ENCODE data around the gene SERINC5. TPM values are rescaled to one million over a fixed set of nuclear protein-coding genes. Genes with fewer than 3 reads are reported as not detected.
"Not testable (repeated sequence)": the region's sequence is repeated elsewhere in the genome, so short reads cannot be mapped to it uniquely, and the experiment has no call there.

The SERINC5 gene
- total and polyA plus RNA-seq, 9 donors: 13.1 to 23.5 (median 16.7) TPM

DNA sequence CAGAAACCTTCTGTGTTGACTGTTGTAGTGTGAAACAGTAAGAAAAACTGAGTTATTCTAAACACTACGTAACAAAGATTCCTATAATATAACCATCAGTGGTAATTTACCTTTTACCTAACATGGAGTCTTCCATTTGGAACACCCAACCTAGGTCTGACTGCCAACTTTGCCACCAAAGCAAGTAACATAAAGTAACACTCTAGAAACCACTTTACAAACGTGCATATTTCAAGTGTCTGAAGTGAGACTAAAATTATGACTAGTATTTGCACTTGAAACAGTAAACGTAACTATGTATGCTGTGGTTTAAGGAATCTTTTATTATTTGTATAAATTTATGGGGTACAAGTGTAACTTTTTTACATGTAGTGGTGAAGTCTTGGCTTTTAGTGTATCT lies 95.6 kb downstream of the SERINC5 start:
- WGBS (ENCODE audit: insufficient coverage): no CpG with 5 or more reads among the region's 3 CpGs
- Histone ChIP-seq H3K4me1 (ENCODE audit: control insufficient read depth, insufficient read depth, low read length) (no peaks in the 10 kb centered on the region), H3K36me3 (ENCODE audit: control insufficient read depth, insufficient read depth, low read length) (peaks cover 30% of the 10 kb centered on the region), H3K9me3 (replicated peaks; ENCODE audit: control insufficient read depth, low read depth, low read length) (peaks cover 5% of the 10 kb centered on the region), H3K27me3 (ENCODE audit: control insufficient read depth, insufficient read depth, low read length) (no peaks in the 10 kb centered on the region), H3K4me3 (ENCODE audit: low read length) (no peak overlapping the region), H3K27ac (ENCODE audit: low read length) (no peak overlapping the region)
- no peak for DNase-seq

DNA sequence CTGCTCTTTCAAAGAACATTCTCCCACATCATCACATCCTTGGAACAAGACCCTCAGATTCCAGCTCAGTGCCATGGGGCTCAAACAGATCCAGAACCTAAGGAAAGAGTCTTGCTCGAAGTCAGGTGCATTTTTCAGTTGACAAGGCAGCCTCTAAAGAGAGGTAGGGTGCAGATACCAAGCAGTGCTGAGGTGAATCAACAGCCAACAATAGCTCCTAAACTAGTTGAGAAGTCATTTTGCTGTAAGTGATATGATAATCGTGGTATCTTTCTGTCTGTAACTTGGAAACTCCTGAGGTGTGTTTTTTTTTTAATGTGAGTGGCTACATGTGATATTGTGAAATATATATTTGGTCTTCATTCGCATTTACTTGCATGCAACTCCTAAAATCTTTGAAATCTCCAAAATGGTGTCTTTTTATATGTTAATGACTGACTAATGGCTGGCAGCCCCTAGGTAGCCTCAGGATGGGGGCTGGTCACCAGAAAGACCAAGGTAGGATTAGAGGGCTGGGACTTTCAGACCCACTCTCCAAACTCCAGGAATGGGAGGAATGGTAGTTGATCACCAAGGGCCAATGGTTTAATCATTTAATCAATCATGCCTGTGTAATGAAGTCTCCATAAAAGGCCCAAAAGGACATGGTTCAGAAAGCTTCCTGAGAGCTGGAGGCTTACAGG lies 96.6 kb downstream of the SERINC5 start:
- no peak for DNase-seq
- H3K4me1 ChIP-seq (ENCODE audit: control insufficient read depth, insufficient read depth, low read length): no peaks in the 10 kb centered on the region

DNA sequence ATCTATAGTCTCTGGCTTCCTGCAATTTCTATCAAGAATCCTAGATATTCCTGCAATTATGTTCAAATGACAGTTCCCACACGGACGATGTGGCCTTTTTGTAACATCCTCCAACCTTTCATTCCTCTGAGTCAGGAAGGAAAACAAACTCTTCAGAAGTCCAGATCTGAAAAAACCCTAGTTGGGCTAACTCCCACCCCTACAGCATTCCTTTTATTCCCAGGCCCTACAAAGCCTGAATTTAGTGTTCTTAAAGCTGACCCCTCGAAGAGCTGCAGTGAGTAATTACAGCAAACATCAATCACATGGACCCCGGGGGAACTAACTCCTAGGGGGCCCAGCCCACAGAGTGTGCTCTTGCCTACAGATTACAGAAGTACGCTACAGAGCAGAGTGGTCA lies 99.7 kb downstream of the SERINC5 start:
- H3K27me3 ChIP-seq (ENCODE audit: control insufficient read depth, insufficient read depth, low read length): no peaks in the 10 kb centered on the region
- 41% methylated on average over 3 of the region's 5 CpGs for WGBS (ENCODE audit: insufficient coverage)
- H3K27ac ChIP-seq (ENCODE audit: low read length): no peak overlapping the region
- no peak for DNase-seq
- no peaks in the 10 kb centered on the region for H3K9me3 ChIP-seq (replicated peaks; ENCODE audit: control insufficient read depth, low read depth, low read length)
- H3K36me3 ChIP-seq (ENCODE audit: control insufficient read depth, insufficient read depth, low read length): peaks cover 30% of the 10 kb centered on the region
- peaks cover 5% of the 10 kb centered on the region for H3K4me1 ChIP-seq (ENCODE audit: control insufficient read depth, insufficient read depth, low read length)
- no peak overlapping the region for H3K4me3 ChIP-seq (ENCODE audit: low read length)

More for the DNA sequence above, 96.6 kb downstream of the SERINC5 start:
- Histone ChIP-seq H3K4me3 (ENCODE audit: low read length) (no peak overlapping the region), H3K27ac (ENCODE audit: low read length) (no peak overlapping the region), H3K9me3 (replicated peaks; ENCODE audit: control insufficient read depth, low read depth, low read length) (peaks cover 5% of the 10 kb centered on the region), H3K36me3 (ENCODE audit: control insufficient read depth, insufficient read depth, low read length) (peaks cover 34% of the 10 kb centered on the region), H3K27me3 (ENCODE audit: control insufficient read depth, insufficient read depth, low read length) (no peaks in the 10 kb centered on the region)
- WGBS (ENCODE audit: insufficient coverage): 90% methylated on average over 2 of the region's 3 CpGs

DNA sequence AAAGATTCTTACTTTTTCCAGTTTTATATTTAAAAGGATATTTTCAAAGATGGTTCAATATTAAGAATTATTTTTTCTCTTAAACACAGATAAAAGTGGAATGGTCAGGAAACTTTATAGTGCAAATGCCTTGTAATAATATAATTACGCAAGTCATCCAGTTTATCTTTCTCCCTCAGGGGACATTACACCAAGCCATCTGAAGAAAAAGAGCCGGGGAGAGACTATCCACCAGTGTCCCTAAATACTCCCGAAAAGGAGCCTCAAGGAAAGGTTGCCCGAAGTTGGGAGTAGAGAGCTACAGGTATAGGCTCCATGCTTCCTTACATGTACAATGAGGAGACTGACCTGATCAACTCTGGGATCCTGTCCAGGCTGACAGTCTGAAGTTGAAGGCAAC lies 101.1 kb downstream of the SERINC5 start:
- no peak for DNase-seq
- Histone ChIP-seq H3K9me3 (replicated peaks; ENCODE audit: control insufficient read depth, low read depth, low read length) (no peaks in the 10 kb centered on the region), H3K4me3 (ENCODE audit: low read length) (no peak overlapping the region), H3K27ac (ENCODE audit: low read length) (no peak overlapping the region), H3K4me1 (ENCODE audit: control insufficient read depth, insufficient read depth, low read length) (peaks cover 5% of the 10 kb centered on the region), H3K36me3 (ENCODE audit: control insufficient read depth, insufficient read depth, low read length) (peaks cover 29% of the 10 kb centered on the region), H3K27me3 (ENCODE audit: control insufficient read depth, insufficient read depth, low read length) (no peaks in the 10 kb centered on the region)
- no CpG with 5 or more reads among the region's 4 CpGs for WGBS (ENCODE audit: insufficient coverage)

DNA sequence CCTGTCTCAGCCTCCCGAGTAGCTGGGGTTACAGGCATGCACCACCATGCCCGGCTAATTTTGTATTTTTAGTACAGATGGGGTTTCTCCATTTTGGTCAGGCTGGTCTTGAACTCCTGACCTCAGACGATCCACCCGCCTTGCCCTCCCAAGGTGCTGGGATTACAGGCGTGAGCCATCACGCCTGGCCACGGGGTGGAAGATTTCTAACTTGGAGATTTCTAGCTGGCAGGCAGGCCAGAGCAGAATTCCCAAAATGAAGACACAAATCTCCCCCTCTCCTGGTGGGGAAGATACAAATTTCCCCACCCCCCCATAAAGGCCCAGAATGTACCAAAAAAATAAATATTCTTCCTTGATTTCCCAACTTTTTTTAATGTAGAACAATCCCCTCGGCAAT lies 101.6 kb downstream of the SERINC5 start:
- not testable (repeated sequence) for H3K9me3 ChIP-seq (replicated peaks; ENCODE audit: control insufficient read depth, low read depth, low read length); H3K4me1 ChIP-seq (ENCODE audit: control insufficient read depth, insufficient read depth, low read length); DNase-seq; H3K4me3 ChIP-seq (ENCODE audit: low read length); H3K27me3 ChIP-seq (ENCODE audit: control insufficient read depth, insufficient read depth, low read length); H3K27ac ChIP-seq (ENCODE audit: low read length)
- H3K36me3 ChIP-seq (ENCODE audit: control insufficient read depth, insufficient read depth, low read length): peaks cover 31% of the 10 kb centered on the region
- 100% methylated on average over 4 of the region's 8 CpGs for WGBS (ENCODE audit: insufficient coverage)

DNA sequence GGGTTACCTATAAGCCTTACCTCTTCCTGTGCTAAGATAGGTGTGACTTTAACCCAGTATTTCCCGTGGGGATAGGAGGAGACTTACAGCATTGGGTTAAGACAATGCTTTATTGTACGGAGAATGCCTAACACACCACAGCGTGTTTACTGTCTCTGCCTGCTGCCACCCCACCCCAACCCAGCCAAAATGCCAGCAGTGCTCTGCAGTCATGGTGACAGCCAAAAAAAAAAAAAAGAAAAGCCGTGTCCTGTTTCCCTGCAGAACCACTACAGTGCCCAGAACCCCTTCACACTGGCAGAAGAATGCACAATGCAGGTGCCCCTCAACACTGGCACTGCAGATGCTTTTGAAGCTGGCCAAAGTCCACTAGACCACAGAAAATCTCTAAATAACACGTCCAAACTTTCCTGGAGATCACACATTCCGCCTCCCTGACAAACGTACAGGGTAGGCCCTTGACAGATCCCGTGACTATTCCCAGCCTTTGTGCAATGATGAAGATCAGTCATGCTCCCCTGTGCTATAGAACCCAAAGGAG lies 102.2 kb downstream of the SERINC5 start:
- peaks cover 5% of the 10 kb centered on the region for H3K4me1 ChIP-seq (ENCODE audit: control insufficient read depth, insufficient read depth, low read length)
- H3K36me3 ChIP-seq (ENCODE audit: control insufficient read depth, insufficient read depth, low read length): peaks cover 31% of the 10 kb centered on the region
- WGBS (ENCODE audit: insufficient coverage): no CpG with 5 or more reads among the region's 8 CpGs
- no peaks in the 10 kb centered on the region for H3K27me3 ChIP-seq (ENCODE audit: control insufficient read depth, insufficient read depth, low read length)
- no peaks in the 10 kb centered on the region for H3K9me3 ChIP-seq (replicated peaks; ENCODE audit: control insufficient read depth, low read depth, low read length)
- no peak overlapping the region for H3K27ac ChIP-seq (ENCODE audit: low read length)
- H3K4me3 ChIP-seq (ENCODE audit: low read length): no peak overlapping the region
- DNase-seq: peak; percentile 52

DNA sequence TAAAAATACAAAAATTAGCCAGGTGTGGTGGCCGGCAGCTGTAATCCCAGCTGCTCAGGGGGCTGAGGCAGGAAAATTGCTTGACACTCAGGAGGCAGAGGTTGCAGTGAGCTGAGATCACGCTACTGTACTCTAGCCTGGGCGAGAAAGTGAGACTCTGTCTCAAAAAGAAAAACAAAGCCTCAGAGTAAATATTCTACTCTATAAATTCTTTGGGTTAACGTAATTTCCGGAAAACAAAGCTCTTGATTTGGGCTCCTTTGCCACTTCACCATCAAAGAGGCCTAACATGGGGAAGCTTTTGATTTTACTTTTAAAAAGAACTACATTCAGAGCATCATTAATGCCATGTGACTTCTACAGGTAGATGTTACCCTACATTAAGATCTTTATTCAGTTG lies 103.1 kb downstream of the SERINC5 start:
- peaks cover 5% of the 10 kb centered on the region for H3K4me1 ChIP-seq (ENCODE audit: control insufficient read depth, insufficient read depth, low read length)
- no peaks in the 10 kb centered on the region for H3K9me3 ChIP-seq (replicated peaks; ENCODE audit: control insufficient read depth, low read depth, low read length)
- no peak for DNase-seq
- no peaks in the 10 kb centered on the region for H3K27me3 ChIP-seq (ENCODE audit: control insufficient read depth, insufficient read depth, low read length)
- WGBS (ENCODE audit: insufficient coverage): no CpG with 5 or more reads among the region's 5 CpGs
- H3K36me3 ChIP-seq (ENCODE audit: control insufficient read depth, insufficient read depth, low read length): peaks cover 31% of the 10 kb centered on the region
- H3K4me3 ChIP-seq (ENCODE audit: low read length): no peak overlapping the region
- no peak overlapping the region for H3K27ac ChIP-seq (ENCODE audit: low read length)

DNA sequence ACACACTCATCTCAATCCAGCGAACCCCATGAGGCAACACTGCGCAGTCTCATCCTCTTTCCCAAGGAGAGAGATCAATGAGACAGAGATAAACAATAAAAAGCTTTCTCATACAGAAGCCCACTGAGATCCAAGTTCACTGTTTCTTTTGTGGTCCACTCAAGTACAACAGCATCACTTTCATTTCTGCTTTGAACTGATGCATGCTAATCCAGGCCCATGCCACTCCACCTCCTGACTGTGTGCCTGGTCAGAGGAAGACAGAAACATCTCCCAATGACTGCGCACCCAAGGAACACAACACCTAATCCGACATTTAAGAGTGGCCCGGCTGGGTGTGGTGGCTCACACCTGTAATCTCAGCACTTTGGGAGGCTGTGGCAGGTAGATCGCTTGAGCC lies 104.0 kb downstream of the SERINC5 start:
- Histone ChIP-seq H3K36me3 (ENCODE audit: control insufficient read depth, insufficient read depth, low read length) (peaks cover 35% of the 10 kb centered on the region), H3K4me3 (ENCODE audit: low read length) (no peak overlapping the region), H3K4me1 (ENCODE audit: control insufficient read depth, insufficient read depth, low read length) (peaks cover 5% of the 10 kb centered on the region), H3K27ac (ENCODE audit: low read length) (no peak overlapping the region), H3K9me3 (replicated peaks; ENCODE audit: control insufficient read depth, low read depth, low read length) (no peaks in the 10 kb centered on the region), H3K27me3 (ENCODE audit: control insufficient read depth, insufficient read depth, low read length) (no peaks in the 10 kb centered on the region)
- WGBS (ENCODE audit: insufficient coverage): 100% methylated on average over 4 of the region's 6 CpGs
- no peak for DNase-seq

DNA sequence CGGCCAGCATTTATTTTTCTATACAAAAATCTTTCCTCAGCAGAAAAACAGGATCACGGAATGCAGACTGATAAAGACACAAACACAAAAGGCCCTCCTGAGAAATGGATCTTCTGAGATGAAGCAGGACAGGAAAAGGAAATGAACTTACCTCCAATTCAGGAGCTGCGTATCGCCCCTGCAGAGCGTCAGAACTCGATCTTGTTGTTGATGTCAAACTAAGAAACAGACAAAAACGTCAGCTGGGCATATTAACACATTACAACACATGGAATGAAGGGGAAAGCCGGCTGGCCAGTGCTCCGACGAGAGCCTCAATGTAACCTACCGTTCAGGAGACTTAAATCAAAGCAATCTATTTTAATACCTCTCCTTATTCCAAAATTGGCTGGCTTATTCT lies 105.1 kb downstream of the SERINC5 start:
- H3K36me3 ChIP-seq (ENCODE audit: control insufficient read depth, insufficient read depth, low read length): peaks cover 39% of the 10 kb centered on the region
- peaks cover 5% of the 10 kb centered on the region for H3K4me1 ChIP-seq (ENCODE audit: control insufficient read depth, insufficient read depth, low read length)
- no peaks in the 10 kb centered on the region for H3K27me3 ChIP-seq (ENCODE audit: control insufficient read depth, insufficient read depth, low read length)
- no peaks in the 10 kb centered on the region for H3K9me3 ChIP-seq (replicated peaks; ENCODE audit: control insufficient read depth, low read depth, low read length)
- no peak overlapping the region for H3K4me3 ChIP-seq (ENCODE audit: low read length)
- no peak for DNase-seq
- H3K27ac ChIP-seq (ENCODE audit: low read length): no peak overlapping the region
- WGBS (ENCODE audit: insufficient coverage): no CpG with 5 or more reads among the region's 11 CpGs

DNA sequence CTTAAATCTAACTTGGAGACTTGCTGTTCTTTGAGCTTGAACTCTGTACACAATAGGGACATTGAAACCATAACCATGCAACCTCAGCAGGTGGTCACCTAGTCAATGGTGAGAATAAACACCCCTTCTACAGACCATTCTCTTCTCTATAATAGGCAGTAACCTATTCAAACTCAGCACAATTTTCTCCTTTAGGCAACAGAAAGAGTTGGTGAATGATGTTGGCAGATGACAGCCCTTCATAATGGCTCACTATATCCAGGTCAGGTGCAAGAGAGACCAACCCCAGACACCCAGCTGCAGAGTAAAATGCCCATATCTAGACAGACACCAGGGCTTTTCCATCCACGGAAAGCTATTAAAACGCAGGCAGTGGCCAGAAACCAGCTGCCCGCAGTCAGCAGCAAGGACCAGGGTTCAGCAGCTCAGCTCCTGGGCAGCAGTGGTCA lies 106.7 kb downstream of the SERINC5 start:
- 67% methylated on average over 3 of the region's 3 CpGs for WGBS (ENCODE audit: insufficient coverage)
- H3K36me3 ChIP-seq (ENCODE audit: control insufficient read depth, insufficient read depth, low read length): peaks cover 40% of the 10 kb centered on the region
- no peaks in the 10 kb centered on the region for H3K9me3 ChIP-seq (replicated peaks; ENCODE audit: control insufficient read depth, low read depth, low read length)
- H3K27me3 ChIP-seq (ENCODE audit: control insufficient read depth, insufficient read depth, low read length): no peaks in the 10 kb centered on the region
- no peak for DNase-seq
- H3K27ac ChIP-seq (ENCODE audit: low read length): no peak overlapping the region
- H3K4me3 ChIP-seq (ENCODE audit: low read length): no peak overlapping the region
- H3K4me1 ChIP-seq (ENCODE audit: control insufficient read depth, insufficient read depth, low read length): peaks cover 5% of the 10 kb centered on the region

Measured in muscle of leg (tissue), 11 donors.